Panc1 (cell line): ENCODE results near the gene TRIO. TPM values are rescaled to one million over a fixed set of nuclear protein-coding genes. Genes with fewer than 3 reads are reported as not detected.

Experiments used
- ATAC-seq: fragments of 200-7000 bp; cut with Tn5 transposase; 2 replicates; pipeline ENCODE4 v1.9.1; 2020; ENCODE audit warnings: mild to moderate bottlenecking, moderate library complexity
- BruUV-seq: library from RNA; stranded (reverse); fragments of 400-500 nt; replicated peaks from 2 replicates; lab custom pipeline; 2021; lab: Mats Ljungman, UMichigan
- CTCF ChIA-PET: fragments of 300-600 bp; sonication (Branson Sonifier 250); formaldehyde crosslinking; loops from one replicate; lab custom pipeline; 2022; ENCODE audit warnings: antibody characterized with exemption; lab: Charles Lee
- POLR2A ChIA-PET: fragments of 300-600 bp; sonication (Branson Sonifier 250); formaldehyde crosslinking; loops from one replicate; lab custom pipeline; 2022; ENCODE audit warnings: antibody characterized with exemption; lab: Charles Lee
- DNase-seq: peaks from one replicate; pipeline ENCODE4 v3.0.0-alpha.2; 2010; ENCODE audit warnings: low read depth, low spot score
- H3K27ac ChIP-seq: 2 replicates; pipeline ENCODE4 v1.5.1; 2011; ENCODE audit warnings: mild to moderate bottlenecking, low read length, inconsistent platforms
- H3K27me3 ChIP-seq: fragments of 200-500 bp; sonication (Bioruptor generic); 2 replicates; pipeline ENCODE4 v1.6.0; 2014; ENCODE audit warnings: low read length, inconsistent platforms; ENCODE audit not compliant: control insufficient read depth, insufficient read depth
- H3K36me3 ChIP-seq: fragments of 200-500 bp; sonication (Bioruptor generic); 2 replicates; pipeline ENCODE4 v1.5.1; 2014; ENCODE audit warnings: inconsistent platforms, mild to moderate bottlenecking, low read length, moderate library complexity; ENCODE audit not compliant: control insufficient read depth, insufficient read depth
- H3K4me1 ChIP-seq: 2 replicates; pipeline ENCODE4 v1.5.1; 2011; ENCODE audit warnings: inconsistent platforms, mild to moderate bottlenecking, low read length, moderate library complexity; ENCODE audit not compliant: control insufficient read depth, insufficient read depth
- H3K4me3 ChIP-seq, 2 experiments: 2 replicates each; pipeline ENCODE4 v1.5.1; 2011 to 2012; ENCODE audit warnings: low read depth in 2 of 2, low read length in 2 of 2, mild to moderate bottlenecking in 2 of 2, inconsistent platforms in 1 of 2, moderate library complexity in 1 of 2
- H3K9me3 ChIP-seq: fragments of 200-500 bp; sonication (Bioruptor generic); 2 replicates; pipeline ENCODE4 v1.5.1; 2014; ENCODE audit warnings: low read depth, mild to moderate bottlenecking, inconsistent platforms, low read length, moderate library complexity; ENCODE audit not compliant: control insufficient read depth, insufficient read depth
- CTCF ChIP-seq: fragments of 450-650 bp; IDR thresholded peaks from 2 replicates; pipeline ENCODE4 v1.5.1; 2017; ENCODE audit warnings: mild to moderate bottlenecking
- POLR2AphosphoS5 ChIP-seq: IDR thresholded peaks from 2 replicates; pipeline ENCODE4 v1.6.1; 2012; ENCODE audit warnings: mild to moderate bottlenecking, low read depth, low read length, moderate library complexity
- REST ChIP-seq, 2 experiments: IDR thresholded peaks; 2 replicates each; pipeline ENCODE4 v1.6.1; 2011 to 2012; ENCODE audit warnings: low read depth in 2 of 2, control low read depth in 1 of 2, low read length in 1 of 2, mild to moderate bottlenecking in 1 of 2, moderate library complexity in 1 of 2; ENCODE audit not compliant: insufficient read depth in 1 of 2
- SIN3A ChIP-seq: IDR thresholded peaks from 2 replicates; pipeline ENCODE4 v1.6.1; 2012; ENCODE audit warnings: low read depth, mild to moderate bottlenecking, low read length, moderate library complexity, borderline replicate concordance; ENCODE audit not compliant: insufficient read depth
- TCF7L2 ChIP-seq: IDR thresholded peaks from 2 replicates; pipeline ENCODE4 v1.6.1; 2011; ENCODE audit warnings: mild to moderate bottlenecking, low read depth, low read length, inconsistent platforms
- in situ Hi-C: cut with HindIII; loops from 2 replicates; pipeline ENCODE4 v1.10.0; 2016; ENCODE audit warnings: low sequenced_read_pairs, low pct_unique_long_range_greater_than_20kb
- intact Hi-C: fragments of 100-400 bp; cut with micrococcal nuclease; formaldehyde crosslinking; loops from one replicate; pipeline ENCODE4 v1.10.0; 2022; ENCODE audit not compliant: unreplicated experiment
- total RNA-seq: library from RNA; stranded (reverse); gene quantifications from one replicate; pipeline ENCODE4 v1.2.1, GENCODE V29; 2021; ENCODE audit not compliant: unreplicated experiment

TRIO gene
- total RNA-seq, 1 experiment from 2014 or later, result 349 TPM

- ATAC-seq (no peak), DNase-seq (peak; percentile 39)
- no peaks in the 10 kb centered on the region for H3K27me3 ChIP-seq
- no peaks in the 10 kb centered on the region for H3K4me1 ChIP-seq
- no TSS peak for BruUV-seq
- POLR2A ChIA-PET, result no interaction called here
- intact Hi-C loops, result no loop called here
- H3K36me3 ChIP-seq, result peaks cover 74% of the 10 kb centered on the region
- H3K4me3 ChIP-seq, result no peak overlapping the region
- no peaks in the 10 kb centered on the region for H3K9me3 ChIP-seq
- H3K27ac ChIP-seq, result no peak overlapping the region
- in situ Hi-C loops, result no loop called here
- CTCF ChIA-PET, result no interaction called here
- TF ChIP-seq REST (IDR thresholded peaks at IDR 0.05; ENCODE audit: insufficient read depth in 1 of 2, low read depth in 2 of 2, low read length in 1 of 2) (no peak), SIN3A (no peak)
Measured at GRCh38 chr5:14476786-14477435, 333.8 kb downstream of the TRIO start.

- H3K4me1 ChIP-seq, result no peaks in the 10 kb centered on the region
- CTCF ChIA-PET, result no interaction called here
- no peak for DNase-seq
- no peaks in the 10 kb centered on the region for H3K27me3 ChIP-seq
- in situ Hi-C loops (no loop called here), intact Hi-C loops (no loop called here)
- H3K4me3 ChIP-seq, result no peak overlapping the region
- peaks cover 65% of the 10 kb centered on the region for H3K36me3 ChIP-seq
- no peaks in the 10 kb centered on the region for H3K9me3 ChIP-seq
- no peak for TF ChIP-seq TCF7L2
- no peak for TF ChIP-seq REST (IDR thresholded peaks at IDR 0.05; ENCODE audit: insufficient read depth in 1 of 2, low read depth in 2 of 2, low read length in 1 of 2)
- BruUV-seq, result no TSS peak
- no peak overlapping the region for H3K27ac ChIP-seq
- POLR2A ChIA-PET, result interaction anchor here (0.6 kb wide), 1 partner anchor 30 kb away, joined by 9 read pairs; no protein-coding TSS in a partner anchor
- ATAC-seq, result no peak
Measured at GRCh38 chr5:14479143-14479696, 336.1 kb downstream of the TRIO start.

- intact Hi-C loops, result no loop called here
- CTCF ChIA-PET, result no interaction called here
- Histone ChIP-seq H3K27me3 (no peaks in the 10 kb centered on the region), H3K4me3 (no peak overlapping the region), H3K27ac (no peak overlapping the region), H3K36me3 (peaks cover 65% of the 10 kb centered on the region), H3K4me1 (no peaks in the 10 kb centered on the region), H3K9me3 (no peaks in the 10 kb centered on the region)
- BruUV-seq, result no TSS peak
- TF ChIP-seq CTCF, result no peak
- TF ChIP-seq REST (IDR thresholded peaks at IDR 0.05; ENCODE audit: insufficient read depth in 1 of 2, low read depth in 2 of 2, low read length in 1 of 2), result no peak
- TF ChIP-seq POLR2AphosphoS5, result no peak
- no peak for TF ChIP-seq SIN3A
- no peak for TF ChIP-seq TCF7L2
- ATAC-seq, result no peak
- POLR2A ChIA-PET, result no interaction called here
- in situ Hi-C loops, result no loop called here
- DNase-seq, result no peak
Measured at GRCh38 chr5:14481349-14481748, 338.2 kb downstream of the TRIO start.
